CD14-positive monocyte (primary cell): ENCODE results near the gene RNGTT. TPM values are rescaled to one million over a fixed set of nuclear protein-coding genes. Genes with fewer than 3 reads are reported as not detected.

Experiments used
- DNase-seq, 3 donors: peaks; one replicate each; pipeline ENCODE4 v3.0.0-alpha.2; 2011 to 2022
- H2AFZ ChIP-seq: 2 replicates; pipeline ENCODE4 v1.6.0; 2012; ENCODE audit warnings: mild to moderate bottlenecking, low read depth, low read length, inconsistent platforms; ENCODE audit not compliant: insufficient read depth, poor library complexity, severe bottlenecking
- H3K27ac ChIP-seq, 2 donors: 1 replicate in 1 of 2; 2 replicates in 1 of 2; pipeline ENCODE4 v1.5.1; 2012 to 2013; ENCODE audit warnings: low read length in 2 of 2, control low read depth in 1 of 2, inconsistent platforms in 1 of 2, low read depth in 1 of 2, mild to moderate bottlenecking in 1 of 2
- H3K27me3 ChIP-seq, 2 donors: one replicate each; pipeline versions ENCODE4 v1.6.0 to v1.6.1; 2011 to 2013; ENCODE audit warnings: low read length in 2 of 2; ENCODE audit not compliant: control insufficient read depth in 2 of 2, insufficient read depth in 2 of 2
- H3K36me3 ChIP-seq, 2 donors: replicated peaks in 1 of 2; 1 replicate in 1 of 2; 2 replicates in 1 of 2; pipeline versions ENCODE4 v1.5.1 to v1.6.1; 2012 to 2013; ENCODE audit warnings: low read length in 2 of 2, control low read depth in 1 of 2, inconsistent platforms in 1 of 2, mild to moderate bottlenecking in 1 of 2; ENCODE audit not compliant: insufficient read depth in 2 of 2, control insufficient read depth in 1 of 2
- H3K4me1 ChIP-seq, 2 donors: 1 replicate in 1 of 2; 2 replicates in 1 of 2; pipeline versions ENCODE4 v1.5.1 to v1.6.1; 2012 to 2013; ENCODE audit warnings: low read length in 2 of 2, control low read depth in 1 of 2, inconsistent platforms in 1 of 2, mild to moderate bottlenecking in 1 of 2, moderate library complexity in 1 of 2; ENCODE audit not compliant: insufficient read depth in 2 of 2, control insufficient read depth in 1 of 2
- H3K4me2 ChIP-seq: replicated peaks from 2 replicates; pipeline ENCODE3; 2012; ENCODE audit warnings: low read length, moderate library complexity, mild to moderate bottlenecking; ENCODE audit not compliant: poor library complexity, severe bottlenecking; ENCODE audit errors: extremely low read depth
- H3K4me3 ChIP-seq, 3 experiments: fragments of 200-600 bp in 1 of 3; sonication (generic) in 1 of 3; replicated peaks in 1 of 3; 1 replicate in 2 of 3; 2 replicates in 1 of 3; pipeline ENCODE4 v1.5.1; 2011 to 2013; ENCODE audit warnings: low read length in 3 of 3, mild to moderate bottlenecking in 3 of 3, control low read depth in 2 of 3, low read depth in 2 of 3, inconsistent platforms in 1 of 3, moderate library complexity in 1 of 3
- H3K79me2 ChIP-seq: 2 replicates; pipeline ENCODE4 v1.6.0; 2012; ENCODE audit warnings: mild to moderate bottlenecking, control low read depth, inconsistent platforms, low read length, moderate library complexity; ENCODE audit not compliant: insufficient read depth
- H3K9ac ChIP-seq: 2 replicates; pipeline ENCODE4 v1.6.0; 2017; ENCODE audit warnings: low read length, mild to moderate bottlenecking; ENCODE audit not compliant: insufficient read depth, poor library complexity, severe bottlenecking
- H3K9me3 ChIP-seq, 2 donors: replicated peaks in 1 of 2; 1 replicate in 1 of 2; 2 replicates in 1 of 2; pipeline versions ENCODE4 v1.5.1 to v1.6.1; 2012 to 2013; ENCODE audit warnings: low read length in 2 of 2, control low read depth in 1 of 2; ENCODE audit not compliant: control insufficient read depth in 1 of 2, insufficient read depth in 1 of 2
- H4K20me1 ChIP-seq: 2 replicates; pipeline ENCODE4 v1.6.0; 2012; ENCODE audit warnings: mild to moderate bottlenecking, low read length, control low read depth, moderate library complexity; ENCODE audit not compliant: insufficient read depth
- H3K27ac Mint-ChIP-seq, 7 donors: one replicate each; pipeline ENCODE4 v1.8.0; 2020; ENCODE audit warnings: mild to moderate bottlenecking in 7 of 7, mixed read lengths in 7 of 7, moderate library complexity in 6 of 7, inconsistent platforms in 2 of 7
- H3K27me3 Mint-ChIP-seq, 3 donors: one replicate each; pipeline ENCODE4 v1.8.0; 2021 to 2022; ENCODE audit warnings: low read depth in 3 of 3, mild to moderate bottlenecking in 3 of 3, mixed read lengths in 3 of 3, moderate library complexity in 3 of 3, inconsistent platforms in 1 of 3
- H3K36me3 Mint-ChIP-seq, 2 donors: one replicate each; pipeline ENCODE4 v1.8.0; 2020; ENCODE audit warnings: mixed read lengths in 2 of 2, inconsistent platforms in 1 of 2, mild to moderate bottlenecking in 1 of 2
- H3K4me1 Mint-ChIP-seq: one replicate; pipeline ENCODE4 v1.8.0; 2020; ENCODE audit warnings: mild to moderate bottlenecking, mixed read lengths
- H3K4me3 Mint-ChIP-seq, 2 donors: one replicate each; pipeline ENCODE4 v1.8.0; 2020; ENCODE audit warnings: mild to moderate bottlenecking in 2 of 2, mixed read lengths in 2 of 2, moderate library complexity in 1 of 2
- H3K9me3 Mint-ChIP-seq, 7 donors: one replicate each; pipeline ENCODE4 v1.8.0; 2020 to 2022; ENCODE audit warnings: mixed read lengths in 7 of 7, mild to moderate bottlenecking in 6 of 7, moderate library complexity in 6 of 7, inconsistent platforms in 2 of 7
- WGBS: methylation state at CpG from one replicate; pipeline ENCODE4 v1.1.5; 2013; ENCODE audit warnings: missing lambda C conversion rate; ENCODE audit not compliant: insufficient coverage; 5-methylcytosine and 5-hydroxymethylcytosine counted together
- intact Hi-C, 2 donors: fragments of 100-400 bp; cut with micrococcal nuclease; formaldehyde crosslinking; loops; one replicate each; pipeline versions ENCODE4 v1.15.0 to v1.15.1; 2023
- polyA plus RNA-seq, 3 donors: library from polyadenylated mRNA; depleted of rRNA in 1 of 3; unstranded in 2 of 3; stranded (reverse) in 1 of 3; fragments of 300-500 nt in 2 of 3; fragments of >200 nt in 1 of 3; fragmentation: Illumina TruSeq in 2 of 3; gene quantifications; 1 replicate in 2 of 3; 2 replicates in 1 of 3; pipeline ENCODE4 v1.2.3, GENCODE V29; 2012 to 2021
- TF ChIP-seq, protein P1 (sequence below): fragments of 200-600 bp; IDR thresholded peaks from one replicate; pipeline ENCODE4 v1.8.0; 2022; ENCODE audit warnings: antibody characterized with exemption, mild to moderate bottlenecking

The RNGTT gene
- polyA plus RNA-seq, 3 donors: 2.3 to 8.6 (median 5.8) TPM

DNA sequence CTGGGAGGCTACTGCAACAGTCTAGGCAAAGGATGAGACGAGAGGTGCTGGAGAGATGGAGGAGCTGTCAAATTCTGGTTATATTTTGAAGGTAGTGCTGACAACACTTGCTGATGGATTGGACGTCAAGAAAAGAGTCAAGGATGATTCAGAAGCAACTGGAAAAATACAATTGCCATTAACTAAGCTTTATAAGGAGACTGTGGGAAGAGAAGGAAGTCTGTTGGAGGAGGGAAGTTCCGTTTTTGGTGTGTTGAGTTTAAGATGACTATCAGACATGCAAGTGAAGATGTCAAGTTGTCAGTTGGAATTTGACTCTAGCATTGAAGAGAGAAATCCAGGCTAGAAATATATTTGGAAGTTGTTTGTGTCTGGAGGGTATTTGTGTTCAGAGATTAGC lies 358.1 kb downstream of the RNGTT start:
- WGBS: 56% methylated on average over 2 of the region's 3 CpGs
- H3K9me3 Mint-ChIP-seq: peaks cover 0 to 7% (median 1%) of the 10 kb centered on the region in 7 donors
- Histone ChIP-seq H3K4me1 (no peaks in the 10 kb centered on the region), H3K27me3 (no peaks in the 10 kb centered on the region), H4K20me1 (no peaks in the 10 kb centered on the region), H3K9me3 (no peaks in the 10 kb centered on the region), H2AFZ (no peak overlapping the region), H3K27ac (no peak overlapping the region), H3K36me3 (no peaks in the 10 kb centered on the region), H3K4me2 (no peak overlapping the region), H3K4me3 (no peak overlapping the region), H3K9ac (no peak overlapping the region), H3K79me2 (no peaks in the 10 kb centered on the region)
- no peak overlapping the region for H3K4me3 Mint-ChIP-seq
- H3K27ac Mint-ChIP-seq: no peak overlapping the region
- TF ChIP-seq, protein P1, sequence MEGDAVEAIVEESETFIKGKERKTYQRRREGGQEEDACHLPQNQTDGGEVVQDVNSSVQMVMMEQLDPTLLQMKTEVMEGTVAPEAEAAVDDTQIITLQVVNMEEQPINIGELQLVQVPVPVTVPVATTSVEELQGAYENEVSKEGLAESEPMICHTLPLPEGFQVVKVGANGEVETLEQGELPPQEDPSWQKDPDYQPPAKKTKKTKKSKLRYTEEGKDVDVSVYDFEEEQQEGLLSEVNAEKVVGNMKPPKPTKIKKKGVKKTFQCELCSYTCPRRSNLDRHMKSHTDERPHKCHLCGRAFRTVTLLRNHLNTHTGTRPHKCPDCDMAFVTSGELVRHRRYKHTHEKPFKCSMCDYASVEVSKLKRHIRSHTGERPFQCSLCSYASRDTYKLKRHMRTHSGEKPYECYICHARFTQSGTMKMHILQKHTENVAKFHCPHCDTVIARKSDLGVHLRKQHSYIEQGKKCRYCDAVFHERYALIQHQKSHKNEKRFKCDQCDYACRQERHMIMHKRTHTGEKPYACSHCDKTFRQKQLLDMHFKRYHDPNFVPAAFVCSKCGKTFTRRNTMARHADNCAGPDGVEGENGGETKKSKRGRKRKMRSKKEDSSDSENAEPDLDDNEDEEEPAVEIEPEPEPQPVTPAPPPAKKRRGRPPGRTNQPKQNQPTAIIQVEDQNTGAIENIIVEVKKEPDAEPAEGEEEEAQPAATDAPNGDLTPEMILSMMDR: no peak
- DNase-seq: no peak
- intact Hi-C loops: no loop called here
- H3K4me1 Mint-ChIP-seq: no peaks in the 10 kb centered on the region
- no peaks in the 10 kb centered on the region for H3K27me3 Mint-ChIP-seq
- H3K36me3 Mint-ChIP-seq: no peaks in the 10 kb centered on the region

DNA sequence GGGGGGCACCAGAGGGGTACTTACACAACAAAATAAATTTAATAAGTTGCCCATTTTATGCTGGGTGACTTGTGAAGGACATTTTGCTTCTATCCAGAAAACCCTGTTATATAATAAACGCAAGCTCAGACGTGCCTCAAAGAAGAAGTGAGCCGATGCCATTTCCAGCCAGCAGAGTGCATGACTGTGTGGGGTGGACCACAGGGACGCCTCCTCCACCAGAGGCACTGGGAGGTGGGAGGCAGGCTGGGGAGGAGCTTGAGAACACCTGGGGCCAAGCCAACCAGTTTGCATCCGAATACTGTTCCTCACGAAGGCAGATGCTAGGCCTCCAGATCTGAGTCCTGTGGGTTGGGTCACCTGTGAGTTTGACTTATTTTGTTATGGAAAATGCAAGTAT lies 363.8 kb downstream of the RNGTT start:
- no peaks in the 10 kb centered on the region for H3K27me3 ChIP-seq
- intact Hi-C loops: no loop called here
- DNase-seq: no peak

More for the DNA sequence above, 363.8 kb downstream of the RNGTT start:
- peaks cover 7 to 26% (median 13%) of the 10 kb centered on the region in 7 donors for H3K9me3 Mint-ChIP-seq
- H3K36me3 Mint-ChIP-seq: no peaks in the 10 kb centered on the region
- no peak overlapping the region for H3K4me3 ChIP-seq
- H3K4me1 ChIP-seq: no peaks in the 10 kb centered on the region
- H3K9ac ChIP-seq: no peak overlapping the region
- no peaks in the 10 kb centered on the region for H3K79me2 ChIP-seq
- H3K27ac ChIP-seq: no peak overlapping the region
- H3K4me1 Mint-ChIP-seq: no peaks in the 10 kb centered on the region
- WGBS: 88% methylated on average over 6 of the region's 6 CpGs
- no peak overlapping the region for H3K4me3 Mint-ChIP-seq
- H3K27me3 Mint-ChIP-seq: peaks cover 0 to under 1% (median 0%) of the 10 kb centered on the region in 3 donors
- H3K9me3 ChIP-seq: peaks cover 0 to 11% of the 10 kb centered on the region in 2 donors
- no peak overlapping the region for H2AFZ ChIP-seq
- H3K4me2 ChIP-seq: no peak overlapping the region
- TF ChIP-seq, protein P1: no peak
- no peaks in the 10 kb centered on the region for H3K36me3 ChIP-seq
- H4K20me1 ChIP-seq: no peaks in the 10 kb centered on the region
- no peak overlapping the region for H3K27ac Mint-ChIP-seq
